WTC11 (cell line): ENCODE results near the gene ATP6V0B. TPM values are rescaled to one million over a fixed set of nuclear protein-coding genes. Genes with fewer than 3 reads are reported as not detected.

Experiments
- CREB1 ChIP-seq: sonication (generic); formaldehyde crosslinking; IDR thresholded peaks from 2 replicates; pipeline ENCODE4 v1.8.0; 2023; ENCODE audit warnings: mild to moderate bottlenecking, missing genetic modification reagents
- ELF4 ChIP-seq: sonication (generic); formaldehyde crosslinking; IDR thresholded peaks from 2 replicates; pipeline ENCODE4 v1.8.1; 2022; ENCODE audit warnings: low read depth, mild to moderate bottlenecking, moderate library complexity, missing genetic modification reagents
- FOXP1 ChIP-seq: sonication (generic); formaldehyde crosslinking; IDR thresholded peaks from 2 replicates; pipeline ENCODE4 v1.8.0; 2022; ENCODE audit warnings: missing genetic modification reagents, mild to moderate bottlenecking, moderate library complexity, borderline replicate concordance
- HMGA2 ChIP-seq: fragments of 250-450 bp; sonication (Bioruptor Pico); IDR thresholded peaks from 2 replicates; pipeline ENCODE4 v1.4.0; 2021; ENCODE audit warnings: mild to moderate bottlenecking, moderate library complexity
- KAT7 ChIP-seq: sonication (generic); formaldehyde crosslinking; IDR thresholded peaks from 2 replicates; pipeline ENCODE4 v1.8.1; 2023; ENCODE audit warnings: missing genetic modification reagents, mild to moderate bottlenecking, borderline replicate concordance
- MXD4 ChIP-seq: fragments of 250-450 bp; sonication (Bioruptor Pico); IDR thresholded peaks from 2 replicates; pipeline ENCODE4 v1.8.0; 2021; ENCODE audit warnings: mild to moderate bottlenecking, moderate library complexity, borderline replicate concordance
- NFE2L1 ChIP-seq: sonication (generic); formaldehyde crosslinking; IDR thresholded peaks from 2 replicates; pipeline ENCODE4 v1.8.1; 2023; ENCODE audit warnings: missing genetic modification reagents
- RELA ChIP-seq: sonication (generic); formaldehyde crosslinking; IDR thresholded peaks from 2 replicates; pipeline ENCODE4 v1.8.1; 2022; ENCODE audit warnings: missing genetic modification reagents, mild to moderate bottlenecking, borderline replicate concordance
- RORB ChIP-seq: fragments of 250-450 bp; sonication (Bioruptor Pico); IDR thresholded peaks from 2 replicates; pipeline ENCODE4 v1.9.0; 2021; ENCODE audit warnings: mild to moderate bottlenecking
- SP1 ChIP-seq: sonication (generic); formaldehyde crosslinking; conservative IDR thresholded peaks from 2 replicates; pipeline ENCODE4 v1.8.1; 2022; ENCODE audit warnings: missing genetic modification reagents
- TCF7 ChIP-seq: sonication (generic); formaldehyde crosslinking; IDR thresholded peaks from 2 replicates; pipeline ENCODE4 v1.8.0; 2022; ENCODE audit warnings: mild to moderate bottlenecking, low read depth, missing genetic modification reagents, moderate library complexity
- TEAD1 ChIP-seq: sonication (generic); formaldehyde crosslinking; IDR thresholded peaks from 2 replicates; pipeline ENCODE4 v1.8.0; 2022; ENCODE audit warnings: mild to moderate bottlenecking, missing genetic modification reagents
- USF2 ChIP-seq: sonication (generic); formaldehyde crosslinking; IDR thresholded peaks from 2 replicates; pipeline ENCODE4 v1.8.1; 2023; ENCODE audit warnings: mild to moderate bottlenecking, missing genetic modification reagents, moderate library complexity
- ZBTB21 ChIP-seq: sonication (generic); formaldehyde crosslinking; IDR thresholded peaks from 2 replicates; pipeline ENCODE4 v1.8.1; 2023; ENCODE audit warnings: mild to moderate bottlenecking, missing genetic modification reagents, borderline replicate concordance
- ZNF281 ChIP-seq: sonication (generic); formaldehyde crosslinking; IDR thresholded peaks from 2 replicates; pipeline ENCODE4 v1.8.0; 2023; ENCODE audit warnings: mild to moderate bottlenecking, missing genetic modification reagents
- ZNF671 ChIP-seq: fragments of 250-450 bp; sonication (Bioruptor Pico); IDR thresholded peaks from 2 replicates; pipeline ENCODE4 v1.8.0; 2021; ENCODE audit warnings: mild to moderate bottlenecking
- ZSCAN18 ChIP-seq: fragments of 250-450 bp; sonication (Bioruptor Pico); IDR thresholded peaks from 2 replicates; pipeline ENCODE4 v2.1.2; 2022; ENCODE audit warnings: mild to moderate bottlenecking, moderate library complexity
- total RNA-seq: library from RNA; stranded (reverse); gene quantifications from 3 replicates; pipeline ENCODE4 v1.2.3, GENCODE V29; 2021
- TF ChIP-seq, protein P1 (sequence below): sonication (generic); formaldehyde crosslinking; IDR thresholded peaks from 2 replicates; pipeline ENCODE4 v1.8.0; 2023; ENCODE audit warnings: missing genetic modification reagents, mild to moderate bottlenecking, borderline replicate concordance
- TF ChIP-seq, protein P2 (sequence below): fragments of 250-450 bp; sonication (Bioruptor Pico); IDR thresholded peaks from 2 replicates; pipeline ENCODE4 v1.8.0; 2021; ENCODE audit warnings: mild to moderate bottlenecking
- TF ChIP-seq, protein P3 (sequence below): sonication (generic); formaldehyde crosslinking; IDR thresholded peaks from 2 replicates; pipeline ENCODE4 v1.8.1; 2022; ENCODE audit warnings: low read depth, missing genetic modification reagents, borderline replicate concordance
- TF ChIP-seq, protein P4 (sequence below): sonication (generic); formaldehyde crosslinking; IDR thresholded peaks from 2 replicates; pipeline ENCODE4 v1.8.1; 2022; ENCODE audit warnings: missing genetic modification reagents, borderline replicate concordance
- TF ChIP-seq, protein P5 (sequence below): sonication (generic); formaldehyde crosslinking; IDR thresholded peaks from 2 replicates; pipeline ENCODE4 v1.8.0; 2022; ENCODE audit warnings: mild to moderate bottlenecking, missing genetic modification reagents

Gene ATP6V0B
- total RNA-seq, 1 experiment from 2014 or later = 110 TPM

GRCh38 chr1:43933386-43934100, 41.2 kb upstream of the ATP6V0B start, which contains the start of gene ARTN (continued):
- TF ChIP-seq, protein P1, sequence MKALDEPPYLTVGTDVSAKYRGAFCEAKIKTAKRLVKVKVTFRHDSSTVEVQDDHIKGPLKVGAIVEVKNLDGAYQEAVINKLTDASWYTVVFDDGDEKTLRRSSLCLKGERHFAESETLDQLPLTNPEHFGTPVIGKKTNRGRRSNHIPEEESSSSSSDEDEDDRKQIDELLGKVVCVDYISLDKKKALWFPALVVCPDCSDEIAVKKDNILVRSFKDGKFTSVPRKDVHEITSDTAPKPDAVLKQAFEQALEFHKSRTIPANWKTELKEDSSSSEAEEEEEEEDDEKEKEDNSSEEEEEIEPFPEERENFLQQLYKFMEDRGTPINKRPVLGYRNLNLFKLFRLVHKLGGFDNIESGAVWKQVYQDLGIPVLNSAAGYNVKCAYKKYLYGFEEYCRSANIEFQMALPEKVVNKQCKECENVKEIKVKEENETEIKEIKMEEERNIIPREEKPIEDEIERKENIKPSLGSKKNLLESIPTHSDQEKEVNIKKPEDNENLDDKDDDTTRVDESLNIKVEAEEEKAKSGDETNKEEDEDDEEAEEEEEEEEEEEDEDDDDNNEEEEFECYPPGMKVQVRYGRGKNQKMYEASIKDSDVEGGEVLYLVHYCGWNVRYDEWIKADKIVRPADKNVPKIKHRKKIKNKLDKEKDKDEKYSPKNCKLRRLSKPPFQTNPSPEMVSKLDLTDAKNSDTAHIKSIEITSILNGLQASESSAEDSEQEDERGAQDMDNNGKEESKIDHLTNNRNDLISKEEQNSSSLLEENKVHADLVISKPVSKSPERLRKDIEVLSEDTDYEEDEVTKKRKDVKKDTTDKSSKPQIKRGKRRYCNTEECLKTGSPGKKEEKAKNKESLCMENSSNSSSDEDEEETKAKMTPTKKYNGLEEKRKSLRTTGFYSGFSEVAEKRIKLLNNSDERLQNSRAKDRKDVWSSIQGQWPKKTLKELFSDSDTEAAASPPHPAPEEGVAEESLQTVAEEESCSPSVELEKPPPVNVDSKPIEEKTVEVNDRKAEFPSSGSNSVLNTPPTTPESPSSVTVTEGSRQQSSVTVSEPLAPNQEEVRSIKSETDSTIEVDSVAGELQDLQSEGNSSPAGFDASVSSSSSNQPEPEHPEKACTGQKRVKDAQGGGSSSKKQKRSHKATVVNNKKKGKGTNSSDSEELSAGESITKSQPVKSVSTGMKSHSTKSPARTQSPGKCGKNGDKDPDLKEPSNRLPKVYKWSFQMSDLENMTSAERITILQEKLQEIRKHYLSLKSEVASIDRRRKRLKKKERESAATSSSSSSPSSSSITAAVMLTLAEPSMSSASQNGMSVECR (CRISPR knock-in tag) = peak; percentile 69
- no peak for TF ChIP-seq ZNF671 (CRISPR knock-in tag)
- TF ChIP-seq HMGA2 (CRISPR knock-in tag) = no peak
- TF ChIP-seq, protein P2, sequence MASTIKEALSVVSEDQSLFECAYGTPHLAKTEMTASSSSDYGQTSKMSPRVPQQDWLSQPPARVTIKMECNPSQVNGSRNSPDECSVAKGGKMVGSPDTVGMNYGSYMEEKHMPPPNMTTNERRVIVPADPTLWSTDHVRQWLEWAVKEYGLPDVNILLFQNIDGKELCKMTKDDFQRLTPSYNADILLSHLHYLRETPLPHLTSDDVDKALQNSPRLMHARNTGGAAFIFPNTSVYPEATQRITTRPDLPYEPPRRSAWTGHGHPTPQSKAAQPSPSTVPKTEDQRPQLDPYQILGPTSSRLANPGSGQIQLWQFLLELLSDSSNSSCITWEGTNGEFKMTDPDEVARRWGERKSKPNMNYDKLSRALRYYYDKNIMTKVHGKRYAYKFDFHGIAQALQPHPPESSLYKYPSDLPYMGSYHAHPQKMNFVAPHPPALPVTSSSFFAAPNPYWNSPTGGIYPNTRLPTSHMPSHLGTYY (CRISPR knock-in tag) = no peak
- no peak for TF ChIP-seq RORB (CRISPR knock-in tag)
- TF ChIP-seq ZSCAN18 (CRISPR knock-in tag) = no peak
- TF ChIP-seq NFE2L1 (CRISPR knock-in tag) = no peak
- no peak for TF ChIP-seq CREB1 (CRISPR knock-in tag)
- no peak for TF ChIP-seq KAT7 (CRISPR knock-in tag)
- TF ChIP-seq, protein P3, sequence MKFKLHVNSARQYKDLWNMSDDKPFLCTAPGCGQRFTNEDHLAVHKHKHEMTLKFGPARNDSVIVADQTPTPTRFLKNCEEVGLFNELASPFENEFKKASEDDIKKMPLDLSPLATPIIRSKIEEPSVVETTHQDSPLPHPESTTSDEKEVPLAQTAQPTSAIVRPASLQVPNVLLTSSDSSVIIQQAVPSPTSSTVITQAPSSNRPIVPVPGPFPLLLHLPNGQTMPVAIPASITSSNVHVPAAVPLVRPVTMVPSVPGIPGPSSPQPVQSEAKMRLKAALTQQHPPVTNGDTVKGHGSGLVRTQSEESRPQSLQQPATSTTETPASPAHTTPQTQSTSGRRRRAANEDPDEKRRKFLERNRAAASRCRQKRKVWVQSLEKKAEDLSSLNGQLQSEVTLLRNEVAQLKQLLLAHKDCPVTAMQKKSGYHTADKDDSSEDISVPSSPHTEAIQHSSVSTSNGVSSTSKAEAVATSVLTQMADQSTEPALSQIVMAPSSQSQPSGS (CRISPR knock-in tag) = no peak
- no peak for TF ChIP-seq ELF4 (CRISPR knock-in tag)
- TF ChIP-seq RELA (CRISPR knock-in tag) = no peak
- TF ChIP-seq ZBTB21 = 0 out of 2 replicates have a peak, but pooled peaks have one; percentile 13
- no peak for TF ChIP-seq FOXP1 (CRISPR knock-in tag)
- TF ChIP-seq MXD4 (CRISPR knock-in tag) = no peak
- TF ChIP-seq TEAD1 (CRISPR knock-in tag) = peak; percentile 79
- no peak for TF ChIP-seq ZNF281 (CRISPR knock-in tag)
- TF ChIP-seq TCF7 (CRISPR knock-in tag) = no peak
- TF ChIP-seq, protein P4, sequence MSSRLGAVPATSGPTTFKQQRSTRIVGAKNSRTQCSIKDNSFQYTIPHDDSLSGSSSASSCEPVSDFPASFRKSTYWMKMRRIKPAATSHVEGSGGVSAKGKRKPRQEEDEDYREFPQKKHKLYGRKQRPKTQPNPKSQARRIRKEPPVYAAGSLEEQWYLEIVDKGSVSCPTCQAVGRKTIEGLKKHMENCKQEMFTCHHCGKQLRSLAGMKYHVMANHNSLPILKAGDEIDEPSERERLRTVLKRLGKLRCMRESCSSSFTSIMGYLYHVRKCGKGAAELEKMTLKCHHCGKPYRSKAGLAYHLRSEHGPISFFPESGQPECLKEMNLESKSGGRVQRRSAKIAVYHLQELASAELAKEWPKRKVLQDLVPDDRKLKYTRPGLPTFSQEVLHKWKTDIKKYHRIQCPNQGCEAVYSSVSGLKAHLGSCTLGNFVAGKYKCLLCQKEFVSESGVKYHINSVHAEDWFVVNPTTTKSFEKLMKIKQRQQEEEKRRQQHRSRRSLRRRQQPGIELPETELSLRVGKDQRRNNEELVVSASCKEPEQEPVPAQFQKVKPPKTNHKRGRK (CRISPR knock-in tag) = no peak
- TF ChIP-seq, protein P5, sequence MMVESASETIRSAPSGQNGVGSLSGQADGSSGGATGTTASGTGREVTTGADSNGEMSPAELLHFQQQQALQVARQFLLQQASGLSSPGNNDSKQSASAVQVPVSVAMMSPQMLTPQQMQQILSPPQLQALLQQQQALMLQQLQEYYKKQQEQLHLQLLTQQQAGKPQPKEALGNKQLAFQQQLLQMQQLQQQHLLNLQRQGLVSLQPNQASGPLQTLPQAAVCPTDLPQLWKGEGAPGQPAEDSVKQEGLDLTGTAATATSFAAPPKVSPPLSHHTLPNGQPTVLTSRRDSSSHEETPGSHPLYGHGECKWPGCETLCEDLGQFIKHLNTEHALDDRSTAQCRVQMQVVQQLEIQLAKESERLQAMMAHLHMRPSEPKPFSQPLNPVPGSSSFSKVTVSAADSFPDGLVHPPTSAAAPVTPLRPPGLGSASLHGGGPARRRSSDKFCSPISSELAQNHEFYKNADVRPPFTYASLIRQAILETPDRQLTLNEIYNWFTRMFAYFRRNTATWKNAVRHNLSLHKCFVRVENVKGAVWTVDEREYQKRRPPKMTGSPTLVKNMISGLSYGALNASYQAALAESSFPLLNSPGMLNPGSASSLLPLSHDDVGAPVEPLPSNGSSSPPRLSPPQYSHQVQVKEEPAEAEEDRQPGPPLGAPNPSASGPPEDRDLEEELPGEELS (CRISPR knock-in tag) = no peak
- TF ChIP-seq USF2 (CRISPR knock-in tag) = no peak; the same call in 1 of the 2 replicates
- 0 out of 2 replicates have a peak, but pooled peaks have one; percentile 11 for TF ChIP-seq SP1
